Peyer's patch (tissue), 4 donors: Measurements from ENCODE around the gene TTLL8.

ENCODE experiments used
- POLR2A ChIP-seq, 2 donors: fragments of 450-650 bp; IDR thresholded peaks; one replicate each; pipeline ENCODE4 v1.5.1; 2017; ENCODE audit warnings: antibody characterized with exemption in 2 of 2, mild to moderate bottlenecking in 2 of 2, moderate library complexity in 2 of 2
- TF ChIP-seq, protein P1 (sequence below), 6 experiments: fragments of 450-650 bp in 4 of 6; fragments of 200-600 bp in 2 of 6; sonication (generic) in 1 of 6; IDR thresholded peaks; one replicate each; pipeline ENCODE4 v1.5.1; 2017 to 2019; ENCODE audit warnings: antibody characterized with exemption in 6 of 6, mild to moderate bottlenecking in 3 of 6, moderate library complexity in 1 of 6

DNA sequence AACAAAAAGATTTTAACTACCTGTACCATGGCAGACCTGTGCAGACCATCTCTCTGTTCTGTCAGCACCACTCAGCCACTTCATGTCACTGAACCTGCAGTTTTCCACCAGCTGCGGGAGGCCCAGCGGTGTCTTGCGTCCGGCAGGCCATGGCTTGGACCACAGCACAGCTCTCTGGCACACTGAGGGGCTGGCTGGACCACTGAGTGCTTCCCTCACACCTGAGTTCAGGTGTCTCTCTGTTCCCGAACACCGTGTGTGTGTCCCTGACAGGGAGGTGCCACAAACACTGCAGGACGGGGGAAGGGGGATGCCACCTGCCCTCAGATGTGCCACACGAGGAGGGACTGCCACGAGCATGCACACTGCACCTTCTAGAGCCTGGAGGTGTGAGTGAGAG is 49.4 kb upstream of the TTLL8 start:
- TF ChIP-seq, protein P1, sequence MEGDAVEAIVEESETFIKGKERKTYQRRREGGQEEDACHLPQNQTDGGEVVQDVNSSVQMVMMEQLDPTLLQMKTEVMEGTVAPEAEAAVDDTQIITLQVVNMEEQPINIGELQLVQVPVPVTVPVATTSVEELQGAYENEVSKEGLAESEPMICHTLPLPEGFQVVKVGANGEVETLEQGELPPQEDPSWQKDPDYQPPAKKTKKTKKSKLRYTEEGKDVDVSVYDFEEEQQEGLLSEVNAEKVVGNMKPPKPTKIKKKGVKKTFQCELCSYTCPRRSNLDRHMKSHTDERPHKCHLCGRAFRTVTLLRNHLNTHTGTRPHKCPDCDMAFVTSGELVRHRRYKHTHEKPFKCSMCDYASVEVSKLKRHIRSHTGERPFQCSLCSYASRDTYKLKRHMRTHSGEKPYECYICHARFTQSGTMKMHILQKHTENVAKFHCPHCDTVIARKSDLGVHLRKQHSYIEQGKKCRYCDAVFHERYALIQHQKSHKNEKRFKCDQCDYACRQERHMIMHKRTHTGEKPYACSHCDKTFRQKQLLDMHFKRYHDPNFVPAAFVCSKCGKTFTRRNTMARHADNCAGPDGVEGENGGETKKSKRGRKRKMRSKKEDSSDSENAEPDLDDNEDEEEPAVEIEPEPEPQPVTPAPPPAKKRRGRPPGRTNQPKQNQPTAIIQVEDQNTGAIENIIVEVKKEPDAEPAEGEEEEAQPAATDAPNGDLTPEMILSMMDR (IDR thresholded peaks at IDR 0.05): no peak
- TF ChIP-seq POLR2A (IDR thresholded peaks at IDR 0.05): no peak
